ENCODE measurements around the gene PXMP4. TPM values are rescaled to one million over a fixed set of nuclear protein-coding genes. Genes with fewer than 3 reads are reported as not detected.

Gene PXMP4
- total and polyA plus RNA-seq, 2 experiments from 2014 or later, result 9.2 to 14.9 TPM

DNA sequence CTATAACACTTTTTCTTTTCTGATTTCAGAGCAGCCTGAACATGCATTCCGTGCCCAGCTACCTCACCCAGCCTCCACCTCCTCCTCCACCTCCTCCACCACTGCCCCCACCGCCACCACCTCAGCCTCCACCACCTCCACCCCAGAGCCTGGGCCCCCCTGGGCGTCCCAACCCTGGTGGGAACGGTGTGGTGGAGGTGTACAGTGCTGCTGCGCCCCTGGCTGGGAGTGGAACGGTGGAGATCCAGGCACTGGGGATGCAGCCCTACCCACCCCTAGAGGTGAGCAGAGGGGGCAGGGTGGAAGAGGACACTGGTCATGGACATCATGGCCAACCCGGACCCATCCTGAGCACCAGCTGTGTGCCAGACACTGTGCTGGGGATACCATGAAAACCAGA lies 33.0 kb upstream of the PXMP4 start:
- H3K27ac ChIP-seq, result no peak overlapping the region
- DNase-seq (ENCODE audit: low read depth in 1 of 2, low spot score in 1 of 2), result no peak
- H3K4me3 ChIP-seq, result no peak overlapping the region
- no peaks in the 10 kb centered on the region for H3K4me1 ChIP-seq (ENCODE audit: low read depth)
- no peaks in the 10 kb centered on the region for H3K27me3 ChIP-seq
- no peaks in the 10 kb centered on the region for H3K9me3 ChIP-seq (ENCODE audit: low read depth)
- no peaks in the 10 kb centered on the region for H3K36me3 ChIP-seq
- TF ChIP-seq, protein P1, sequence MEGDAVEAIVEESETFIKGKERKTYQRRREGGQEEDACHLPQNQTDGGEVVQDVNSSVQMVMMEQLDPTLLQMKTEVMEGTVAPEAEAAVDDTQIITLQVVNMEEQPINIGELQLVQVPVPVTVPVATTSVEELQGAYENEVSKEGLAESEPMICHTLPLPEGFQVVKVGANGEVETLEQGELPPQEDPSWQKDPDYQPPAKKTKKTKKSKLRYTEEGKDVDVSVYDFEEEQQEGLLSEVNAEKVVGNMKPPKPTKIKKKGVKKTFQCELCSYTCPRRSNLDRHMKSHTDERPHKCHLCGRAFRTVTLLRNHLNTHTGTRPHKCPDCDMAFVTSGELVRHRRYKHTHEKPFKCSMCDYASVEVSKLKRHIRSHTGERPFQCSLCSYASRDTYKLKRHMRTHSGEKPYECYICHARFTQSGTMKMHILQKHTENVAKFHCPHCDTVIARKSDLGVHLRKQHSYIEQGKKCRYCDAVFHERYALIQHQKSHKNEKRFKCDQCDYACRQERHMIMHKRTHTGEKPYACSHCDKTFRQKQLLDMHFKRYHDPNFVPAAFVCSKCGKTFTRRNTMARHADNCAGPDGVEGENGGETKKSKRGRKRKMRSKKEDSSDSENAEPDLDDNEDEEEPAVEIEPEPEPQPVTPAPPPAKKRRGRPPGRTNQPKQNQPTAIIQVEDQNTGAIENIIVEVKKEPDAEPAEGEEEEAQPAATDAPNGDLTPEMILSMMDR (IDR thresholded peaks at IDR 0.05; ENCODE audit: low read depth, low read length), result no peak

DNA sequence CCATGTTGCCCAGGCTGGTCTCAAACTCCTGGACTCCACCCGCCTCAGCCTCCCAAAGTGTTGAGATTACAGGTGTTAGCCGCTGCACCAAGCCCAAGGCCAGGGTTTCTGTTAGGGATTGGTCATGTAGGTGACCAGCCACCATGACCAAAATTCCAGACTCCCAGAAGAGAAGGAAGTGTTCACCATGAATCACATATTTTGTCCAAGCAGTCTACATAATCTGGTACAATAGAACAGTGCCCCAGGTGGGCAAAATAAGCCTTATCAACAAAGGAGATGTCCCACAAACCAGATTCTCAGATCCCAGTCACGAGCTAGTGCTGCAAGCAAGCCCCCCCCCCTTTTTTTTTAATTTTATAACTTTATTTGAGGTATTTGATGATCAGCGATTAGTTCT lies 31.7 kb upstream of the PXMP4 start:
- DNase-seq (ENCODE audit: low read depth in 1 of 2, low spot score in 1 of 2), result no peak
- H3K36me3 ChIP-seq, result no peaks in the 10 kb centered on the region
- no peaks in the 10 kb centered on the region for H3K27me3 ChIP-seq
- TF ChIP-seq, protein P1 (IDR thresholded peaks at IDR 0.05; ENCODE audit: low read depth, low read length), result no peak
- no peaks in the 10 kb centered on the region for H3K9me3 ChIP-seq (ENCODE audit: low read depth)
- H3K4me3 ChIP-seq, result no peak overlapping the region
- no peak overlapping the region for H3K27ac ChIP-seq
- H3K4me1 ChIP-seq (ENCODE audit: low read depth), result no peaks in the 10 kb centered on the region

DNA sequence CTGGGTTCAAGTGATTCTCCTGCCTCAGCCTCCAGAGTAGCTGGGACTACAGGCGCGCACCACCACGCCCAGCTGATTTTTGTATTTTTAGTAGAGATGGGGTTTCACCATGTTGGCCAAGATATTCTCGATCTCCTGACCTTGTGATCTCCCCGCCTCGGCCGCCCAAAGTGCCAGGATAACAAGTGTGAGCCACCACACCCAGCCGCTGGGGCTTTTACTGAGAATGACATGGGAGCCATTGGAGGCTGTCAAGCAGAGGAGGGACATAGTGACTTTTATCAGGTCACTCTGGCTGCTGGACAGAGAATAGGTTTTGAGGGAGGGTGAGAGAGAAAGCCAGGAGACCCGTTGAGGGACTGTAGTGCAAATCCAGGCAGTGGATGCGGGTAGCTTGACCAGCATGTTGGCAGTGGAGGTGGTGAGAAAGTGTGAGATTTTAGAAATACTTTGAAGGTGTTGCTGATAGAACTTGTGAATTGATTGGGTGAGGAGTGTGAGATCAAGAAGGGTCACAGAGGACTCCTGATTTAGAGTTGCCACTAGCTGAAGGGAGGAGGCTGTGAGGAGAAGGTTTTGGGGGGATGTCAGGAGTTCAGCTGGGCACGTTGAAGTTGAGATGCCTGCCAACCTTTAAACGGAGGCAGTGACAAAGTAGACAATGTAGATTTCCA lies 26.4 kb upstream of the PXMP4 start:
- TF ChIP-seq, protein P1 (IDR thresholded peaks at IDR 0.05; ENCODE audit: low read depth, low read length), result no peak
- no peaks in the 10 kb centered on the region for H3K9me3 ChIP-seq (ENCODE audit: low read depth)
- H3K4me1 ChIP-seq (ENCODE audit: low read depth), result no peaks in the 10 kb centered on the region
- H3K27ac ChIP-seq, result no peak overlapping the region
- no peak for DNase-seq (ENCODE audit: low read depth in 1 of 2, low spot score in 1 of 2)
- H3K4me3 ChIP-seq, result no peak overlapping the region
- no peaks in the 10 kb centered on the region for H3K36me3 ChIP-seq
- no peaks in the 10 kb centered on the region for H3K27me3 ChIP-seq

DNA sequence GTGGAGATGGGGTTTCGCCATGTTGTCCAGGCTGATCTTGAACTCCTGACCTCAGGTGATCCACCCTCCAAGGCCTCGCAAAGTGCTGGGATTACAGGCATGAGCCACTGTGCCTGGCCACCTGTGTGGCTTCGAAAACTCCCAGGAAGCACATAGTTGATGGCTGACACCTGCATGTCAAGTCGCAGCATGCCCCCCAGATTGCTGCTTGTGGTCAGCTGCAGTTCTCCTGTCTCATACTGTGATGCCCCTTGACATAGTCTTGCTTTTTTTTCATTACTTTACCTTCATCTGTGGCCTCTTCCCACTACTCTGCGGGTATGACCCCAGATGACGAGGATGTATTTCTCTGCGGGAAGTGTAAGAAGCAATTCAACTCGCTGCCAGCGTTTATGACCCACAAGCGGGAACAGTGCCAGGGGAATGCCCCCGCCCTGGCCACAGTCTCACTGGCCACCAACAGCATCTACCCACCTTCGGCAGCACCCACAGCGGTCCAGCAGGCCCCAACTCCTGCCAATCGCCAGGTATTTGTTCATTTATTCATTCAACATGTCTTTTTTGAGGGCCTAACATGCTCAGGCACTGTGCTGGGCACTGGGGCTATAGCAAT lies 24.8 kb upstream of the PXMP4 start:
- TF ChIP-seq, protein P1 (IDR thresholded peaks at IDR 0.05; ENCODE audit: low read depth, low read length), result no peak
- Histone ChIP-seq H3K4me1 (ENCODE audit: low read depth) (no peaks in the 10 kb centered on the region), H3K36me3 (no peaks in the 10 kb centered on the region), H3K4me3 (no peak overlapping the region), H3K27me3 (no peaks in the 10 kb centered on the region), H3K27ac (no peak overlapping the region), H3K9me3 (ENCODE audit: low read depth) (no peaks in the 10 kb centered on the region)
- no peak for DNase-seq (ENCODE audit: low read depth in 1 of 2, low spot score in 1 of 2)

DNA sequence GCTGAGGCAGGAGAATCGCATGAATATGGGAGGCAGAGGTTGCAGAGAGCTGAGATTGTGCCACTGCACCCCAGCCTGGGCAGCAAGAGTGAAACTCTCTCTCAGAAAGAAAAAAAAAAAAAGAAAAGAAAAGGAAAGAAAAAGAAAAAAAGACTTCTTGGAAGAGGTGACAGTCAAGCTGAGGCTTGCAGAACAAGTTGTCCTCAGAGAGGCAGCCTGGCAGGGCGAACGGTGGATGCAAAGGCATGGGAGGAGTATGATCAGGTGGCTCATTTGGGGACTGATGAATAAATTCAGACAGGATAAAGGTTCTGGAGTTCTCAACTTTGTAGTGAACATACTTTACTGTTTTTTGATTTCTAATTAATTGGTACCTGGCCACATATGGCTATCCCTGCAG lies 24.1 kb upstream of the PXMP4 start:
- no peak overlapping the region for H3K27ac ChIP-seq
- no peak overlapping the region for H3K4me3 ChIP-seq
- H3K4me1 ChIP-seq (ENCODE audit: low read depth), result no peaks in the 10 kb centered on the region
- H3K36me3 ChIP-seq, result no peaks in the 10 kb centered on the region
- H3K27me3 ChIP-seq, result no peaks in the 10 kb centered on the region
- no peaks in the 10 kb centered on the region for H3K9me3 ChIP-seq (ENCODE audit: low read depth)
- TF ChIP-seq, protein P1 (IDR thresholded peaks at IDR 0.05; ENCODE audit: low read depth, low read length), result no peak
- no peak for DNase-seq (ENCODE audit: low read depth in 1 of 2, low spot score in 1 of 2)
